ENCODE results near the gene ZFP42.

DNA sequence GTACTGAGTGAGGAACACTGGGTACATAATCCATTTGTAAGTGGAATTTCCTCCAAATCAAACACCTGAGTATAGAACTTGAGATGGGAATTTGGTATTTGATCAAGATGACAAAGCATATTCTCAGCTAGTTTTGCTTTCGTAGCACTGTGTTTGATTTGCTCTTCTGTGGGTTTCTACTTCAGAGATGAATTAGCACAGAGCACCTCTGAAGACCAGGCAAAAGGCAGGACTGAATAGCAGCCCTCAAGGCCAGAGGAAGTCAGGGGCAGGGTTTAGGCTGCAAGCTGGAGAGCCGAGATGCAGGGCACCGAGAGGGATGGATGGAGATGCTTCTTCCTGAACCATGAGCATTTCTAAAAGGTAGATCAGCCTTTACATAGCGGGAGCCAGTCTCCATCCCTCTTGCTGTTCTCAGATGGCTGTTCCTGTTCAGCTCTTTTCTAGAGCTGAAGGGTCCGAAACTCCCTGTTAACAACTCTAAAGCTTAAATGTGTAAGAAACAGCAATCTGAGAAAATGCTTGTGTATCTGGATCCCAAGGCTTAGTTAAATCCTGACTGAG, 10.8 kb downstream of the ZFP42 start:
- TF ChIP-seq, protein P1, sequence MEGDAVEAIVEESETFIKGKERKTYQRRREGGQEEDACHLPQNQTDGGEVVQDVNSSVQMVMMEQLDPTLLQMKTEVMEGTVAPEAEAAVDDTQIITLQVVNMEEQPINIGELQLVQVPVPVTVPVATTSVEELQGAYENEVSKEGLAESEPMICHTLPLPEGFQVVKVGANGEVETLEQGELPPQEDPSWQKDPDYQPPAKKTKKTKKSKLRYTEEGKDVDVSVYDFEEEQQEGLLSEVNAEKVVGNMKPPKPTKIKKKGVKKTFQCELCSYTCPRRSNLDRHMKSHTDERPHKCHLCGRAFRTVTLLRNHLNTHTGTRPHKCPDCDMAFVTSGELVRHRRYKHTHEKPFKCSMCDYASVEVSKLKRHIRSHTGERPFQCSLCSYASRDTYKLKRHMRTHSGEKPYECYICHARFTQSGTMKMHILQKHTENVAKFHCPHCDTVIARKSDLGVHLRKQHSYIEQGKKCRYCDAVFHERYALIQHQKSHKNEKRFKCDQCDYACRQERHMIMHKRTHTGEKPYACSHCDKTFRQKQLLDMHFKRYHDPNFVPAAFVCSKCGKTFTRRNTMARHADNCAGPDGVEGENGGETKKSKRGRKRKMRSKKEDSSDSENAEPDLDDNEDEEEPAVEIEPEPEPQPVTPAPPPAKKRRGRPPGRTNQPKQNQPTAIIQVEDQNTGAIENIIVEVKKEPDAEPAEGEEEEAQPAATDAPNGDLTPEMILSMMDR (IDR thresholded peaks at IDR 0.05): no peak
- no peak for TF ChIP-seq POLR2A (IDR thresholded peaks at IDR 0.05)
